RWPE2 (cell line): ENCODE results near the gene KCNA2.

Experiments
- ATAC-seq: fragments of 200-7000 bp; cut with Tn5 transposase; 3 replicates; pipeline ENCODE4 v1.9.1; 2021; ENCODE audit warnings: low read depth
- DNase-seq: peaks from one replicate; pipeline ENCODE4 v3.0.0-alpha.2; 2020; ENCODE audit warnings: low spot score
- H3K27ac ChIP-seq: fragments of 450-650 bp; 2 replicates; pipeline ENCODE4 v1.5.1; 2017; ENCODE audit warnings: mild to moderate bottlenecking; ENCODE audit not compliant: poor library complexity, severe bottlenecking
- H3K27me3 ChIP-seq: fragments of 250-450 bp; sonication (Bioruptor Pico); 2 replicates; pipeline ENCODE4 v1.5.1; 2021; ENCODE audit warnings: mild to moderate bottlenecking, moderate library complexity; ENCODE audit not compliant: insufficient read depth, poor library complexity, severe bottlenecking
- H3K36me3 ChIP-seq: fragments of 250-450 bp; sonication (Bioruptor Pico); 2 replicates; pipeline ENCODE4 v1.5.1; 2020; ENCODE audit warnings: low read depth, mild to moderate bottlenecking, moderate library complexity
- H3K4me1 ChIP-seq: fragments of 250-450 bp; sonication (Bioruptor Pico); 2 replicates; pipeline ENCODE4 v1.5.1; 2021; ENCODE audit warnings: mild to moderate bottlenecking, moderate library complexity; ENCODE audit not compliant: insufficient read depth, poor library complexity, severe bottlenecking
- H3K4me3 ChIP-seq: fragments of 250-450 bp; sonication (Bioruptor Pico); 2 replicates; pipeline ENCODE4 v1.5.1; 2021; ENCODE audit warnings: mild to moderate bottlenecking, moderate library complexity; ENCODE audit not compliant: severe bottlenecking
- H3K9me3 ChIP-seq: fragments of 250-450 bp; sonication (Bioruptor Pico); 2 replicates; pipeline ENCODE4 v1.5.1; 2021; ENCODE audit warnings: mild to moderate bottlenecking, moderate library complexity; ENCODE audit not compliant: severe bottlenecking
- TF ChIP-seq, protein P1 (sequence below): fragments of 450-650 bp; IDR thresholded peaks from one replicate; pipeline ENCODE4 v1.5.1; 2017; ENCODE audit warnings: mild to moderate bottlenecking, moderate library complexity; ENCODE audit not compliant: poor library complexity, severe bottlenecking

KCNA2 gene

DNA sequence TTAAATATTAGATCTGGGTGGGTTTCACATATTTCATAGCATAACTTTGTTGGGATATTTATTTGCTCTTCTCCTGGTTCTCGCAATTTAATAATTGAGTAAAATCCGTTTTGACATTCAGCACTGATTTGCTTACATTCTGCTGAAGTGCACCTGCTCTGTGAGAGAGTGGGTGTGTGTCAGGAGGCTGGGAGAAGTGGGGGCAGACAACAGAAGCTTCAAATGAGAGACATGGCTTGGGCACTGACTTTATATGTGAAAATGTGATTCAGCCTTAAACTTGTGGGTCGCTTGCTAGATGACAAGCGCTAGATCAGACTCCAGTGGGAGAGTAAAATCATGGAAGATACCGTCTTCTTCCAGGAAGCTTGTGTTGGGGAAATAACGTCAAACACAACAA is 32.4 kb upstream of the KCNA2 start:
- Histone ChIP-seq H3K36me3 (no peaks in the 10 kb centered on the region), H3K9me3 (no peaks in the 10 kb centered on the region), H3K4me3 (no peak overlapping the region), H3K27me3 (no peaks in the 10 kb centered on the region), H3K27ac (no peak overlapping the region), H3K4me1 (no peaks in the 10 kb centered on the region)
- no peak for ATAC-seq
- no peak for DNase-seq
- TF ChIP-seq, protein P1, sequence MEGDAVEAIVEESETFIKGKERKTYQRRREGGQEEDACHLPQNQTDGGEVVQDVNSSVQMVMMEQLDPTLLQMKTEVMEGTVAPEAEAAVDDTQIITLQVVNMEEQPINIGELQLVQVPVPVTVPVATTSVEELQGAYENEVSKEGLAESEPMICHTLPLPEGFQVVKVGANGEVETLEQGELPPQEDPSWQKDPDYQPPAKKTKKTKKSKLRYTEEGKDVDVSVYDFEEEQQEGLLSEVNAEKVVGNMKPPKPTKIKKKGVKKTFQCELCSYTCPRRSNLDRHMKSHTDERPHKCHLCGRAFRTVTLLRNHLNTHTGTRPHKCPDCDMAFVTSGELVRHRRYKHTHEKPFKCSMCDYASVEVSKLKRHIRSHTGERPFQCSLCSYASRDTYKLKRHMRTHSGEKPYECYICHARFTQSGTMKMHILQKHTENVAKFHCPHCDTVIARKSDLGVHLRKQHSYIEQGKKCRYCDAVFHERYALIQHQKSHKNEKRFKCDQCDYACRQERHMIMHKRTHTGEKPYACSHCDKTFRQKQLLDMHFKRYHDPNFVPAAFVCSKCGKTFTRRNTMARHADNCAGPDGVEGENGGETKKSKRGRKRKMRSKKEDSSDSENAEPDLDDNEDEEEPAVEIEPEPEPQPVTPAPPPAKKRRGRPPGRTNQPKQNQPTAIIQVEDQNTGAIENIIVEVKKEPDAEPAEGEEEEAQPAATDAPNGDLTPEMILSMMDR = no peak

DNA sequence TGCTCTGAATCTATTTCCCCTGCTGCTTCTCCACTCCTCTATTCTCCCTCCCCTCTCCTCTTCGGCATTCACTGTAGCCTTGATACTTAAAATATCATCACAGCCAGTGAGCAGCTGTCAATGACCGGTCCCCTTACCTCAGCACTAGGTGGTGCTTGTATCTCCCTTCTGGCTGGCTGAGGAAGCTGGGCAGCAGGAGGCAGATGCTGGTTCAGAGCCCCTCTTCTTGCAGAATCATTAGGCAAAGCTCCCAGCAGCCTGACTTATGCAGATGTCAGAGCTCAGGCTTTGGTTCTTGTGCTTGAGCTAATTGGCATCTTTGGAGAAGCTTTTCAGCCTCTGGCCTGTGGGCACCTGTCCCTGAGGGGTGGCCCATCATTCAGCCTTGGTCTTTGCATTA is 31.9 kb upstream of the KCNA2 start:
- no peak for DNase-seq
- H3K9me3 ChIP-seq = no peaks in the 10 kb centered on the region
- no peak overlapping the region for H3K4me3 ChIP-seq
- no peaks in the 10 kb centered on the region for H3K4me1 ChIP-seq
- TF ChIP-seq, protein P1 = no peak
- H3K36me3 ChIP-seq = no peaks in the 10 kb centered on the region
- no peak overlapping the region for H3K27ac ChIP-seq
- no peak for ATAC-seq
- H3K27me3 ChIP-seq = no peaks in the 10 kb centered on the region

DNA sequence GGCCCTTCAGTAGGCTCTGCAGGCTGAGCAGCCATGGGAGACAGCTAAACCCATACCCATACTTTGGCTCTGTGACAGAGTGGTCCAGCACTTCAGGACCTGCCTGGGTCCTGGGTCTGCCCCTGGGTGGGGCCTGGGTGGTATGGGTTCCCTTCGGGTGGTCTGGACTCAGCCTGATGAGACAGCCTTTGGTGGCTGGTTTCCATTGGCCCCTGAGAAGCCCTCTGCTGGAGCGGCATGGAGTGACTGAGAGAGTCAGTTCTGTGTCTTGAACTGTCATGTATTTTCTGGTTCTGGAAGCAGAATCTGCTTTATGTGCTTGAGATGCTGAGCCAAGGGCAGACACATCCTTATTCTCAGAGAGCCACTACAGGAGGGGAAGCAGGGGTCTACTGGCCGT is 31.3 kb upstream of the KCNA2 start:
- Histone ChIP-seq H3K4me1 (no peaks in the 10 kb centered on the region), H3K4me3 (no peak overlapping the region), H3K9me3 (no peaks in the 10 kb centered on the region), H3K36me3 (no peaks in the 10 kb centered on the region), H3K27me3 (no peaks in the 10 kb centered on the region), H3K27ac (no peak overlapping the region)
- TF ChIP-seq, protein P1 = no peak
- DNase-seq = no peak
- no peak for ATAC-seq

DNA sequence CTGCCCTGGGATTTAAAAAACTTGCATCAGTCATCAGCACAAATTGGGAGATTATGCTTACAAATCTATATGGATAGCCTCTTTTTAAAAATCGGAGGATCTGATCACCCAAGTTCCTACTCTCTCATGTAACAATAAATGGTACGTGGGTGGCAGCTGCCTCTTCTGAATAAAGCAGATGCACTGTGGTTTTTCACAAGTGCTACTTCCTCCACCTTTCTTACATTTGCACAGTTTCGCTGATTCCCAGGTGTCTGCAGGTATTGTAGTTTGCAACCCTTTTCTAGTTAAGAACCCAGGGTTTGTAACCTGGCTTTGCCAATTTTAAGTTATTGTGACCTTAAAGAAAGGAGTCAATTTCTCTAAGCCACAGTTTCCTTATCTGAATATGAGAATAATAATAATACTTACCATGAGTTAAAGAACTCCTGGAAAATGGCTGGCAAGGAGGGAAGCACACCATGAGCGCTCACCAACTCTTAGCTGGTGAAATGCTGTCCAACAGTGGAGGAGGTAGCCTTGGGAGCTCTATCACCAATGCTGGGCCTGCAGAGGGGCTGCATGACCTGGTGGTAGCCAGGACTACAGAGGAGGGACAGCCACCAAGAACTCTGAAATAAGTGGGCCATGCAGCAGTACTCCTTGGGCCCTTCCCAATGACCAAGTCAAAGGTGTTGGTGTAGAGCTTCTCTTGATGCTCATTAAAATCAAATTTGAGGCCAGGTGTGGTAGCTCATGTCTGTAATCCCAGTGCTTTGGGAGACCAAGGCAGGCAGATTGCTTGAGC is 30.2 kb upstream of the KCNA2 start:
- no peaks in the 10 kb centered on the region for H3K4me1 ChIP-seq
- H3K27ac ChIP-seq = no peak overlapping the region
- H3K4me3 ChIP-seq = no peak overlapping the region
- no peaks in the 10 kb centered on the region for H3K36me3 ChIP-seq
- TF ChIP-seq, protein P1 = no peak
- no peak for ATAC-seq
- H3K27me3 ChIP-seq = no peaks in the 10 kb centered on the region
- no peak for DNase-seq
- no peaks in the 10 kb centered on the region for H3K9me3 ChIP-seq

DNA sequence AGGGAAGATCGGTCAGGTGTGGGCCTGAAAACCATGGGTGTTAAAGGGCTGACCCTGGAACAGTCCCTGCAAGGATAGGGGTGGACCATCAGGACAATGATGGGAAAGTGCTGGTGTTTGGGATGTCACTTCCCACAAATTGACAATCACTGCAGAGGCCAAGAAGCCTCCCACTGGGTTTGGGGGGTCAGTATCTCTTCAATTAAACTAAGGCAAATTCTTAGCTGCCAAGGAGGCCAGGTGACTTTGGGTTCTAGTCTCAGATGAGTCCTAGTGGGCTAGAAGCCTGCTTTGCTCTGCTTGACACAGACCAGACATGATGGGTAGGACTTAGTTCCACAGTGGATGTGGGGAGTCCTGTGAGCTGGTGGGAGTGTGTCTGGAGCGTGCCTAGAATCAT is 29.3 kb upstream of the KCNA2 start:
- DNase-seq (no peak), ATAC-seq (no peak)
- Histone ChIP-seq H3K9me3 (no peaks in the 10 kb centered on the region), H3K27me3 (no peaks in the 10 kb centered on the region), H3K27ac (no peak overlapping the region), H3K36me3 (no peaks in the 10 kb centered on the region), H3K4me1 (no peaks in the 10 kb centered on the region), H3K4me3 (no peak overlapping the region)
- TF ChIP-seq, protein P1 = no peak
